Measurements from ENCODE around the gene CACNB2.

CACNB2 gene

GRCh38 chr10:18345308-18345707 is 205.1 kb downstream of the CACNB2 start:
- no peak for TF ChIP-seq CTCF (IDR thresholded peaks at IDR 0.05; ENCODE audit: extremely low read depth, insufficient read depth, missing control alignments)
- no peak for DNase-seq (ENCODE audit: low spot score)
- in situ Hi-C loops (cut with MboI; ENCODE audit: low pct_unique_long_range_greater_than_20kb, low sequenced_read_pairs, unreplicated experiment), result no loop called here

GRCh38 chr10:18350340-18350739 is 210.1 kb downstream of the CACNB2 start:
- in situ Hi-C loops (cut with MboI; ENCODE audit: low pct_unique_long_range_greater_than_20kb, low sequenced_read_pairs, unreplicated experiment), result no loop called here
- no peak for TF ChIP-seq CTCF (IDR thresholded peaks at IDR 0.05; ENCODE audit: extremely low read depth, insufficient read depth, missing control alignments)
- DNase-seq (ENCODE audit: low spot score), result no peak

GRCh38 chr10:18351421-18351820 is 211.2 kb downstream of the CACNB2 start:
- no peak for TF ChIP-seq CTCF (IDR thresholded peaks at IDR 0.05; ENCODE audit: extremely low read depth, insufficient read depth, missing control alignments)

GRCh38 chr10:18352175-18352574 is 212.0 kb downstream of the CACNB2 start:
- DNase-seq (ENCODE audit: low spot score), result no peak
- in situ Hi-C loops (cut with MboI; ENCODE audit: low pct_unique_long_range_greater_than_20kb, low sequenced_read_pairs, unreplicated experiment), result no loop called here
- no peak for TF ChIP-seq CTCF (IDR thresholded peaks at IDR 0.05; ENCODE audit: extremely low read depth, insufficient read depth, missing control alignments)

More at GRCh38 chr10:18351421-18351820, 211.2 kb downstream of the CACNB2 start:
- in situ Hi-C loops (cut with MboI; ENCODE audit: low pct_unique_long_range_greater_than_20kb, low sequenced_read_pairs, unreplicated experiment), result no loop called here
- no peak for DNase-seq (ENCODE audit: low spot score)

- no peak for TF ChIP-seq CTCF (IDR thresholded peaks at IDR 0.05; ENCODE audit: extremely low read depth, insufficient read depth, missing control alignments)
- in situ Hi-C loops (cut with MboI; ENCODE audit: low pct_unique_long_range_greater_than_20kb, low sequenced_read_pairs, unreplicated experiment), result no loop called here
- DNase-seq (ENCODE audit: low spot score), result no peak
These were observed 219.6 kb downstream of the CACNB2 start for GRCh38 chr10:18359812-18360211.

- in situ Hi-C loops (cut with MboI; ENCODE audit: low pct_unique_long_range_greater_than_20kb, low sequenced_read_pairs, unreplicated experiment), result no loop called here
- DNase-seq (ENCODE audit: low spot score), result no peak
- TF ChIP-seq CTCF (IDR thresholded peaks at IDR 0.05; ENCODE audit: extremely low read depth, insufficient read depth, missing control alignments), result no peak
These were observed 222.7 kb downstream of the CACNB2 start for GRCh38 chr10:18362892-18363291.
